CD4-positive, alpha-beta T cell (primary cell): ENCODE measurements around the gene NUAK1. TPM values are rescaled to one million over a fixed set of nuclear protein-coding genes. Genes with fewer than 3 reads are reported as not detected.

Source experiments
- ATAC-seq: fragments of 200-7000 bp; cut with Tn5 transposase; one replicate; pipeline ENCODE4 v1.10.0; 2022; ENCODE audit warnings: mild to moderate bottlenecking; ENCODE audit not compliant: poor library complexity
- CTCF ChIA-PET: fragments of 350-600 bp; sonication (Branson Sonifier 250); formaldehyde crosslinking; loops from one replicate; lab custom pipeline; 2021; ENCODE audit warnings: antibody characterized with exemption, inconsistent platforms; lab: Charles Lee
- POLR2A ChIA-PET: fragments of 350-600 bp; sonication (Branson Sonifier 250); formaldehyde crosslinking; loops from one replicate; lab custom pipeline; 2021; ENCODE audit warnings: antibody characterized with exemption, inconsistent platforms; lab: Charles Lee
- DNase-seq, 14 experiments: peaks; one replicate each; pipeline ENCODE4 v3.0.0-alpha.2; 2013 to 2020; ENCODE audit warnings: mixed read lengths in 2 of 14
- H3K27ac ChIP-seq, 2 donors: one replicate each; pipeline versions ENCODE4 v1.5.1 to v1.7.0; 2013; ENCODE audit warnings: low read length in 2 of 2, low read depth in 1 of 2, mild to moderate bottlenecking in 1 of 2
- H3K27me3 ChIP-seq, 2 experiments: 1 replicate in 1 of 2; 2 replicates in 1 of 2; pipeline versions ENCODE4 v1.6.1 to v1.7.0; 2013; ENCODE audit warnings: low read length in 2 of 2, control low read depth in 1 of 2, mild to moderate bottlenecking in 1 of 2, moderate library complexity in 1 of 2; ENCODE audit not compliant: insufficient read depth in 2 of 2, control insufficient read depth in 1 of 2
- H3K36me3 ChIP-seq: one replicate; pipeline ENCODE4 v1.6.1; 2013; ENCODE audit warnings: low read length, control low read depth; ENCODE audit not compliant: insufficient read depth
- H3K4me1 ChIP-seq: one replicate; pipeline ENCODE4 v1.6.1; 2013; ENCODE audit warnings: low read length, control low read depth; ENCODE audit not compliant: insufficient read depth
- H3K4me3 ChIP-seq: one replicate; pipeline ENCODE4 v1.5.1; 2013; ENCODE audit warnings: mild to moderate bottlenecking, low read length, moderate library complexity
- H3K9me3 ChIP-seq, 2 experiments: 1 replicate in 1 of 2; 2 replicates in 1 of 2; pipeline versions ENCODE4 v1.6.1 to v1.7.0; 2013; ENCODE audit warnings: low read length in 2 of 2, mild to moderate bottlenecking in 2 of 2, control low read depth in 1 of 2, moderate library complexity in 1 of 2; ENCODE audit not compliant: control insufficient read depth in 1 of 2, insufficient read depth in 1 of 2
- H3K27ac Mint-ChIP-seq: one replicate; pipeline ENCODE4 v1.8.0; 2020; ENCODE audit warnings: mixed read lengths
- H3K27me3 Mint-ChIP-seq: one replicate; pipeline ENCODE4 v1.8.0; 2021; ENCODE audit warnings: mixed read lengths
- H3K36me3 Mint-ChIP-seq: one replicate; pipeline ENCODE4 v1.8.0; 2021; ENCODE audit warnings: low read depth, mixed read lengths
- H3K4me1 Mint-ChIP-seq: one replicate; pipeline ENCODE4 v1.8.0; 2021; ENCODE audit warnings: low read depth, mixed read lengths
- H3K4me3 Mint-ChIP-seq: one replicate; pipeline ENCODE4 v1.8.0; 2020; ENCODE audit warnings: mild to moderate bottlenecking, mixed read lengths
- H3K9me3 Mint-ChIP-seq: one replicate; pipeline ENCODE4 v1.8.0; 2020; ENCODE audit warnings: mixed read lengths
- CTCF ChIP-seq: fragments of 200-600 bp; IDR thresholded peaks from one replicate; pipeline ENCODE4 v1.8.0; 2022; ENCODE audit warnings: antibody characterized with exemption, mild to moderate bottlenecking
- intact Hi-C, 2 experiments: fragments of 100-400 bp; cut with DNase I in 1 of 2; cut with micrococcal nuclease in 1 of 2; formaldehyde crosslinking; loops; one replicate each; pipeline versions ENCODE4 v1.15.1 to v1.9.0; 2023 to 2025; cut with DNase I, micrococcal nuclease
- total RNA-seq, 174 experiments: library from RNA in 2 of 174; stranded (reverse) in 2 of 174; gene quantifications; one replicate each; pipeline ENCODE4 v1.2.3 and lab custom pipeline; 2021 to 2026

Gene NUAK1
- total RNA-seq, 2 experiments from 2014 or later, result 0.16 TPM; not detected in 1

- Histone ChIP-seq H3K4me1 (no peaks in the 10 kb centered on the region), H3K9me3 (no peaks in the 10 kb centered on the region), H3K36me3 (no peaks in the 10 kb centered on the region), H3K27ac (no peak overlapping the region), H3K27me3 (peaks cover 8 to 9% of the 10 kb centered on the region in 2 experiments), H3K4me3 (no peak overlapping the region)
- no peak for DNase-seq
- Mint-ChIP-seq H3K27me3 (peaks cover 54% of the 10 kb centered on the region), H3K4me1 (no peaks in the 10 kb centered on the region), H3K36me3 (no peaks in the 10 kb centered on the region), H3K4me3 (no peak overlapping the region), H3K27ac (no peak overlapping the region), H3K9me3 (no peaks in the 10 kb centered on the region)
- ChIA-PET CTCF (no interaction called here), POLR2A (no interaction called here)
- intact Hi-C loops, result no loop called here
- TF ChIP-seq CTCF, result no peak
- no peak for ATAC-seq
These were observed 37.0 kb downstream of the NUAK1 start for GRCh38 chr12:106101803-106102202.

- Histone ChIP-seq H3K4me3 (no peak overlapping the region), H3K36me3 (no peaks in the 10 kb centered on the region), H3K4me1 (no peaks in the 10 kb centered on the region), H3K9me3 (no peaks in the 10 kb centered on the region), H3K27me3 (peaks cover 0 to 8% of the 10 kb centered on the region in 2 experiments), H3K27ac (no peak overlapping the region)
- ATAC-seq (no peak), DNase-seq (no peak)
- H3K4me3 Mint-ChIP-seq, result no peak overlapping the region
- no peaks in the 10 kb centered on the region for H3K36me3 Mint-ChIP-seq
- ChIA-PET CTCF (no interaction called here), POLR2A (no interaction called here)
- H3K9me3 Mint-ChIP-seq, result no peaks in the 10 kb centered on the region
- intact Hi-C loops, result no loop called here
- H3K27ac Mint-ChIP-seq, result no peak overlapping the region
- H3K27me3 Mint-ChIP-seq, result peaks cover 44% of the 10 kb centered on the region
- TF ChIP-seq CTCF, result no peak
- no peaks in the 10 kb centered on the region for H3K4me1 Mint-ChIP-seq
These were observed 40.0 kb downstream of the NUAK1 start for GRCh38 chr12:106098691-106099200.

GRCh38 chr12:106097011-106097410 is 41.7 kb downstream of the NUAK1 start:
- Histone ChIP-seq H3K9me3 (no peaks in the 10 kb centered on the region), H3K4me1 (no peaks in the 10 kb centered on the region), H3K4me3 (no peak overlapping the region), H3K27ac (no peak overlapping the region), H3K27me3 (peaks cover 0 to 8% of the 10 kb centered on the region in 2 experiments), H3K36me3 (no peaks in the 10 kb centered on the region)
- Mint-ChIP-seq H3K4me1 (no peaks in the 10 kb centered on the region), H3K27ac (no peak overlapping the region), H3K4me3 (no peak overlapping the region), H3K9me3 (no peaks in the 10 kb centered on the region), H3K36me3 (no peaks in the 10 kb centered on the region), H3K27me3 (peaks cover 28% of the 10 kb centered on the region)
- ChIA-PET CTCF (no interaction called here), POLR2A (no interaction called here)
- no peak for DNase-seq
- TF ChIP-seq CTCF, result no peak
- intact Hi-C loops, result no loop called here
- no peak for ATAC-seq
